HG02973 (cell line): ENCODE measurements around the gene HABP4.

Experiments used
- ATAC-seq: cut with Tn5 transposase; IDR thresholded peaks from one replicate; pipeline ENCODE4 v1.9.1; 2021; ENCODE audit warnings: moderate library complexity; ENCODE audit not compliant: unreplicated experiment

HABP4 gene

GRCh38 chr9:96515621-96516470, 65.9 kb downstream of the HABP4 start:
- ATAC-seq = no peak

GRCh38 chr9:96519095-96519494, 69.1 kb downstream of the HABP4 start:
- no peak for ATAC-seq

- no peak for ATAC-seq
These were observed 69.8 kb downstream of the HABP4 start for GRCh38 chr9:96519787-96520186.

GRCh38 chr9:96522366-96522765, 72.4 kb downstream of the HABP4 start:
- ATAC-seq = no peak

GRCh38 chr9:96523374-96523773, 73.4 kb downstream of the HABP4 start:
- no peak for ATAC-seq

GRCh38 chr9:96524045-96524444, 74.1 kb downstream of the HABP4 start:
- no peak for ATAC-seq

GRCh38 chr9:96524764-96525163, 74.8 kb downstream of the HABP4 start:
- no peak for ATAC-seq

- ATAC-seq = no peak
These were observed 82.2 kb downstream of the HABP4 start for GRCh38 chr9:96532173-96532572.

GRCh38 chr9:96540106-96540505, 90.1 kb downstream of the HABP4 start:
- ATAC-seq = no peak
